ENCODE results near the gene SLC8B1.

Gene SLC8B1

GRCh38 chr12:113254298-113254697, 80.6 kb downstream of the SLC8B1 start:
- H3K4me3 ChIP-seq (ENCODE audit: low read depth, low read length) = no peak overlapping the region
- no peak for DNase-seq (ENCODE audit: low read depth)

GRCh38 chr12:113253532-113254285, 81.2 kb downstream of the SLC8B1 start:
- no peak for DNase-seq (ENCODE audit: low read depth)
- no peak overlapping the region for H3K4me3 ChIP-seq (ENCODE audit: low read depth, low read length)

GRCh38 chr12:113252494-113252893, 82.4 kb downstream of the SLC8B1 start:
- no peak for DNase-seq (ENCODE audit: low read depth)

GRCh38 chr12:113251404-113252070, 83.4 kb downstream of the SLC8B1 start:
- H3K4me3 ChIP-seq (ENCODE audit: low read depth, low read length) = no peak overlapping the region
- no peak for DNase-seq (ENCODE audit: low read depth)

More at GRCh38 chr12:113252494-113252893, 82.4 kb downstream of the SLC8B1 start:
- no peak overlapping the region for H3K4me3 ChIP-seq (ENCODE audit: low read depth, low read length)

GRCh38 chr12:113250045-113250444, 84.9 kb downstream of the SLC8B1 start:
- no peak overlapping the region for H3K4me3 ChIP-seq (ENCODE audit: low read depth, low read length)
- DNase-seq (ENCODE audit: low read depth) = no peak

- no peak overlapping the region for H3K4me3 ChIP-seq (ENCODE audit: low read depth, low read length)
- no peak for DNase-seq (ENCODE audit: low read depth)
These were observed 85.4 kb downstream of the SLC8B1 start for GRCh38 chr12:113249546-113249945.

- H3K4me3 ChIP-seq (ENCODE audit: low read depth, low read length) = no peak overlapping the region
These were observed 86.0 kb downstream of the SLC8B1 start for GRCh38 chr12:113248842-113249435.

More at GRCh38 chr12:113248842-113249435, 86.0 kb downstream of the SLC8B1 start:
- DNase-seq (ENCODE audit: low read depth) = no peak

All from skeletal muscle cell (primary cell).